Epithelial cell of proximal tubule (primary cell): ENCODE results near the gene PAFAH2. TPM values are rescaled to one million over a fixed set of nuclear protein-coding genes. Genes with fewer than 3 reads are reported as not detected.

ENCODE experiments used
- DNase-seq: peaks from one replicate; pipeline ENCODE4 v3.0.0-alpha.2; 2011; ENCODE audit warnings: low read depth
- H3K4me3 ChIP-seq: 2 replicates; pipeline ENCODE4 v1.5.1; 2011; ENCODE audit warnings: low read depth, mild to moderate bottlenecking, low read length
- CTCF ChIP-seq: conservative IDR thresholded peaks from 2 replicates; pipeline ENCODE4 v1.5.1; 2012; ENCODE audit warnings: low read depth, mild to moderate bottlenecking, low read length
- total RNA-seq: library from RNA; depleted of rRNA; stranded (reverse); fragments of >200 nt; gene quantifications from 2 replicates; pipeline ENCODE4 v1.2.3, GENCODE V29; 2015

Gene PAFAH2
- total RNA-seq, 1 donor from 2014 or later: 12.0 TPM

GRCh38 chr1:25999041-25999800 lies 1.4 kb upstream of the PAFAH2 start:
- no peak overlapping the region for H3K4me3 ChIP-seq
- no peak for TF ChIP-seq CTCF
- DNase-seq: no peak

- no peak for TF ChIP-seq CTCF
- peak; percentile 44 for DNase-seq
- H3K4me3 ChIP-seq: peak overlapping the region; percentile 69
Observed at GRCh38 chr1:25996966-25997827, 666 bp downstream of the PAFAH2 start.

- no peak for DNase-seq
- H3K4me3 ChIP-seq: no peak overlapping the region
- TF ChIP-seq CTCF: no peak
Observed at GRCh38 chr1:25994402-25995150, 3.3 kb downstream of the PAFAH2 start.

- no peak overlapping the region for H3K4me3 ChIP-seq
- TF ChIP-seq CTCF: no peak
- DNase-seq: no peak
Observed at GRCh38 chr1:25993197-25993951, 4.5 kb downstream of the PAFAH2 start.

GRCh38 chr1:25992689-25993171 lies 5.1 kb downstream of the PAFAH2 start:
- DNase-seq: no peak
- no peak for TF ChIP-seq CTCF
- H3K4me3 ChIP-seq: no peak overlapping the region

- H3K4me3 ChIP-seq: no peak overlapping the region
- TF ChIP-seq CTCF: no peak
- no peak for DNase-seq
Observed at GRCh38 chr1:25991937-25992688, 5.8 kb downstream of the PAFAH2 start.
